IPS-20b (cell line): Measurements from ENCODE around the gene FBXO36.

Source experiments
- H3K27ac ChIP-seq: one replicate; pipeline ENCODE4 v1.5.1; 2013; ENCODE audit warnings: low read length
- H3K27me3 ChIP-seq: 2 replicates; pipeline ENCODE4 v1.6.1; 2013; ENCODE audit warnings: mild to moderate bottlenecking, low read length, inconsistent platforms; ENCODE audit not compliant: insufficient read depth
- H3K36me3 ChIP-seq: 2 replicates; pipeline ENCODE4 v1.6.1; 2013; ENCODE audit warnings: low read depth, mild to moderate bottlenecking, inconsistent platforms, low read length, moderate library complexity; ENCODE audit not compliant: insufficient read depth
- H3K4me1 ChIP-seq: 2 replicates; pipeline ENCODE4 v1.6.1; 2013; ENCODE audit warnings: mild to moderate bottlenecking, control low read depth, inconsistent platforms, low read length, moderate library complexity; ENCODE audit not compliant: insufficient read depth
- H3K4me3 ChIP-seq: 2 replicates; pipeline ENCODE4 v1.5.1; 2013; ENCODE audit warnings: mild to moderate bottlenecking, low read length, inconsistent platforms
- H3K9ac ChIP-seq: 2 replicates; pipeline ENCODE4 v1.6.1; 2013; ENCODE audit warnings: low read depth, mild to moderate bottlenecking, inconsistent platforms, low read length, moderate library complexity
- H3K9me3 ChIP-seq: 2 replicates; pipeline ENCODE4 v1.6.1; 2013; ENCODE audit warnings: mild to moderate bottlenecking, low read depth, low read length, inconsistent platforms; ENCODE audit not compliant: insufficient read depth

The FBXO36 gene

GRCh38 chr2:230018153-230018552 is 95.8 kb downstream of the FBXO36 start:
- peaks cover 5% of the 10 kb centered on the region; the same call in 1 of the 2 replicates for H3K9me3 ChIP-seq
- H3K36me3 ChIP-seq = no peaks in the 10 kb centered on the region
- H3K27me3 ChIP-seq = no peaks in the 10 kb centered on the region

GRCh38 chr2:230019742-230020141 is 97.4 kb downstream of the FBXO36 start:
- no peak overlapping the region for H3K9ac ChIP-seq
- H3K27me3 ChIP-seq = no peaks in the 10 kb centered on the region
- H3K4me3 ChIP-seq = no peak overlapping the region
- H3K27ac ChIP-seq = no peak overlapping the region
- H3K36me3 ChIP-seq = no peaks in the 10 kb centered on the region
- H3K4me1 ChIP-seq = no peaks in the 10 kb centered on the region
- peaks cover 5% of the 10 kb centered on the region; the same call in 1 of the 2 replicates for H3K9me3 ChIP-seq

More at GRCh38 chr2:230018153-230018552, 95.8 kb downstream of the FBXO36 start:
- H3K4me3 ChIP-seq = no peak overlapping the region
- H3K27ac ChIP-seq = no peak overlapping the region
- H3K9ac ChIP-seq = no peak overlapping the region
- no peaks in the 10 kb centered on the region for H3K4me1 ChIP-seq

GRCh38 chr2:230023313-230023712 is 101.0 kb downstream of the FBXO36 start:
- H3K36me3 ChIP-seq = no peaks in the 10 kb centered on the region
- no peak overlapping the region for H3K4me3 ChIP-seq
- no peak overlapping the region for H3K9ac ChIP-seq
- H3K27ac ChIP-seq = no peak overlapping the region
- H3K9me3 ChIP-seq = no peaks in the 10 kb centered on the region
- H3K27me3 ChIP-seq = no peaks in the 10 kb centered on the region
- no peaks in the 10 kb centered on the region for H3K4me1 ChIP-seq

- no peaks in the 10 kb centered on the region for H3K36me3 ChIP-seq
- no peaks in the 10 kb centered on the region for H3K4me1 ChIP-seq
- no peak overlapping the region for H3K27ac ChIP-seq
- H3K4me3 ChIP-seq = no peak overlapping the region
- H3K27me3 ChIP-seq = no peaks in the 10 kb centered on the region
- no peaks in the 10 kb centered on the region for H3K9me3 ChIP-seq
- H3K9ac ChIP-seq = no peak overlapping the region
Observed at GRCh38 chr2:230042195-230042594, 119.9 kb downstream of the FBXO36 start.

GRCh38 chr2:230043025-230043424 is 120.7 kb downstream of the FBXO36 start:
- H3K4me3 ChIP-seq = no peak overlapping the region
- no peak overlapping the region for H3K27ac ChIP-seq
- H3K27me3 ChIP-seq = no peaks in the 10 kb centered on the region
- H3K4me1 ChIP-seq = no peaks in the 10 kb centered on the region
- no peaks in the 10 kb centered on the region for H3K9me3 ChIP-seq
- no peak overlapping the region for H3K9ac ChIP-seq
- no peaks in the 10 kb centered on the region for H3K36me3 ChIP-seq

GRCh38 chr2:230043461-230043860 is 121.2 kb downstream of the FBXO36 start:
- H3K27me3 ChIP-seq = no peaks in the 10 kb centered on the region
- H3K4me3 ChIP-seq = no peak overlapping the region
- H3K9ac ChIP-seq = no peak overlapping the region
- no peak overlapping the region for H3K27ac ChIP-seq
- H3K9me3 ChIP-seq = no peaks in the 10 kb centered on the region
- H3K4me1 ChIP-seq = no peaks in the 10 kb centered on the region
- H3K36me3 ChIP-seq = no peaks in the 10 kb centered on the region

- H3K27me3 ChIP-seq = no peaks in the 10 kb centered on the region
- H3K36me3 ChIP-seq = no peaks in the 10 kb centered on the region
- no peaks in the 10 kb centered on the region for H3K4me1 ChIP-seq
- no peaks in the 10 kb centered on the region for H3K9me3 ChIP-seq
- no peak overlapping the region for H3K4me3 ChIP-seq
- H3K27ac ChIP-seq = no peak overlapping the region
- H3K9ac ChIP-seq = no peak overlapping the region
Observed at GRCh38 chr2:230046491-230046890, 124.2 kb downstream of the FBXO36 start.

GRCh38 chr2:230048010-230048671 is 125.8 kb downstream of the FBXO36 start:
- no peaks in the 10 kb centered on the region for H3K9me3 ChIP-seq
- no peak overlapping the region for H3K27ac ChIP-seq
- H3K27me3 ChIP-seq = no peaks in the 10 kb centered on the region
- H3K9ac ChIP-seq = no peak overlapping the region
- no peaks in the 10 kb centered on the region for H3K4me1 ChIP-seq
- no peak overlapping the region for H3K4me3 ChIP-seq
- no peaks in the 10 kb centered on the region for H3K36me3 ChIP-seq

- no peaks in the 10 kb centered on the region for H3K36me3 ChIP-seq
- no peaks in the 10 kb centered on the region for H3K4me1 ChIP-seq
- H3K9ac ChIP-seq = no peak overlapping the region
- no peaks in the 10 kb centered on the region for H3K9me3 ChIP-seq
- H3K27ac ChIP-seq = no peak overlapping the region
- no peak overlapping the region for H3K4me3 ChIP-seq
- no peaks in the 10 kb centered on the region for H3K27me3 ChIP-seq
Observed at GRCh38 chr2:230050136-230050535, 127.8 kb downstream of the FBXO36 start.

- Histone ChIP-seq H3K4me3 (no peak overlapping the region), H3K27me3 (no peaks in the 10 kb centered on the region), H3K27ac (no peak overlapping the region), H3K9me3 (no peaks in the 10 kb centered on the region), H3K36me3 (no peaks in the 10 kb centered on the region), H3K9ac (no peak overlapping the region), H3K4me1 (no peaks in the 10 kb centered on the region)
Observed at GRCh38 chr2:230052299-230052698, 130.0 kb downstream of the FBXO36 start.

GRCh38 chr2:230053753-230054478 is 131.6 kb downstream of the FBXO36 start:
- Histone ChIP-seq H3K9ac (no peak overlapping the region; the same call in 1 of the 2 replicates), H3K4me3 (no peak overlapping the region), H3K27ac (no peak overlapping the region), H3K9me3 (no peaks in the 10 kb centered on the region), H3K4me1 (no peaks in the 10 kb centered on the region), H3K27me3 (no peaks in the 10 kb centered on the region), H3K36me3 (no peaks in the 10 kb centered on the region)

- Histone ChIP-seq H3K27ac (no peak overlapping the region), H3K4me3 (no peak overlapping the region), H3K36me3 (no peaks in the 10 kb centered on the region), H3K9ac (no peak overlapping the region), H3K27me3 (no peaks in the 10 kb centered on the region), H3K9me3 (no peaks in the 10 kb centered on the region), H3K4me1 (no peaks in the 10 kb centered on the region)
Observed at GRCh38 chr2:230060672-230061293, 138.5 kb downstream of the FBXO36 start.
